ENCODE data around the gene CNTN4. TPM values are rescaled to one million over a fixed set of nuclear protein-coding genes. Genes with fewer than 3 reads are reported as not detected.

Gene CNTN4
- total and polyA plus RNA-seq, 2 of the 8 experiments (the other 6 are each of a cell fraction or from before 2014, with no cell fraction given), result 0.41 to 2.2 TPM

DNA sequence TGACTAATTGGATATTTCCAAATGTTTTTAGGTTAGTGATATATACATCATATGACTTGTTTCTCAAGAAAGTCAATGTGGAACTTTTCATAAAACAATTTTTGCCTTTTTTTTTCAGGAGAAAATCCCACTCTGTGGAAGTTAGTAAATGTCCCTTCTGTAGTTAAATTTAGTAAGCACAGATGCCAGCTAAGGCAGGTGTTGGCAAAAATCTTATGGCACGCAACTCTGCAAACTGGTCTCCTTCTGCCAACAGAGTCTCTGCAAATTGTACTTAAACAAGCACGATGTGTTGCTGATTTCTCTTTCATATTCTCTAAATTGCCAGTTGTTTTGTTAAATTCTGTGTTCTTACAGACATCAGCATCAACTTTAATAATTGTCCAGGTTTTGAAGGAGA, 777.7 kb downstream of the CNTN4 start (continued):
- TF ChIP-seq, protein P1, sequence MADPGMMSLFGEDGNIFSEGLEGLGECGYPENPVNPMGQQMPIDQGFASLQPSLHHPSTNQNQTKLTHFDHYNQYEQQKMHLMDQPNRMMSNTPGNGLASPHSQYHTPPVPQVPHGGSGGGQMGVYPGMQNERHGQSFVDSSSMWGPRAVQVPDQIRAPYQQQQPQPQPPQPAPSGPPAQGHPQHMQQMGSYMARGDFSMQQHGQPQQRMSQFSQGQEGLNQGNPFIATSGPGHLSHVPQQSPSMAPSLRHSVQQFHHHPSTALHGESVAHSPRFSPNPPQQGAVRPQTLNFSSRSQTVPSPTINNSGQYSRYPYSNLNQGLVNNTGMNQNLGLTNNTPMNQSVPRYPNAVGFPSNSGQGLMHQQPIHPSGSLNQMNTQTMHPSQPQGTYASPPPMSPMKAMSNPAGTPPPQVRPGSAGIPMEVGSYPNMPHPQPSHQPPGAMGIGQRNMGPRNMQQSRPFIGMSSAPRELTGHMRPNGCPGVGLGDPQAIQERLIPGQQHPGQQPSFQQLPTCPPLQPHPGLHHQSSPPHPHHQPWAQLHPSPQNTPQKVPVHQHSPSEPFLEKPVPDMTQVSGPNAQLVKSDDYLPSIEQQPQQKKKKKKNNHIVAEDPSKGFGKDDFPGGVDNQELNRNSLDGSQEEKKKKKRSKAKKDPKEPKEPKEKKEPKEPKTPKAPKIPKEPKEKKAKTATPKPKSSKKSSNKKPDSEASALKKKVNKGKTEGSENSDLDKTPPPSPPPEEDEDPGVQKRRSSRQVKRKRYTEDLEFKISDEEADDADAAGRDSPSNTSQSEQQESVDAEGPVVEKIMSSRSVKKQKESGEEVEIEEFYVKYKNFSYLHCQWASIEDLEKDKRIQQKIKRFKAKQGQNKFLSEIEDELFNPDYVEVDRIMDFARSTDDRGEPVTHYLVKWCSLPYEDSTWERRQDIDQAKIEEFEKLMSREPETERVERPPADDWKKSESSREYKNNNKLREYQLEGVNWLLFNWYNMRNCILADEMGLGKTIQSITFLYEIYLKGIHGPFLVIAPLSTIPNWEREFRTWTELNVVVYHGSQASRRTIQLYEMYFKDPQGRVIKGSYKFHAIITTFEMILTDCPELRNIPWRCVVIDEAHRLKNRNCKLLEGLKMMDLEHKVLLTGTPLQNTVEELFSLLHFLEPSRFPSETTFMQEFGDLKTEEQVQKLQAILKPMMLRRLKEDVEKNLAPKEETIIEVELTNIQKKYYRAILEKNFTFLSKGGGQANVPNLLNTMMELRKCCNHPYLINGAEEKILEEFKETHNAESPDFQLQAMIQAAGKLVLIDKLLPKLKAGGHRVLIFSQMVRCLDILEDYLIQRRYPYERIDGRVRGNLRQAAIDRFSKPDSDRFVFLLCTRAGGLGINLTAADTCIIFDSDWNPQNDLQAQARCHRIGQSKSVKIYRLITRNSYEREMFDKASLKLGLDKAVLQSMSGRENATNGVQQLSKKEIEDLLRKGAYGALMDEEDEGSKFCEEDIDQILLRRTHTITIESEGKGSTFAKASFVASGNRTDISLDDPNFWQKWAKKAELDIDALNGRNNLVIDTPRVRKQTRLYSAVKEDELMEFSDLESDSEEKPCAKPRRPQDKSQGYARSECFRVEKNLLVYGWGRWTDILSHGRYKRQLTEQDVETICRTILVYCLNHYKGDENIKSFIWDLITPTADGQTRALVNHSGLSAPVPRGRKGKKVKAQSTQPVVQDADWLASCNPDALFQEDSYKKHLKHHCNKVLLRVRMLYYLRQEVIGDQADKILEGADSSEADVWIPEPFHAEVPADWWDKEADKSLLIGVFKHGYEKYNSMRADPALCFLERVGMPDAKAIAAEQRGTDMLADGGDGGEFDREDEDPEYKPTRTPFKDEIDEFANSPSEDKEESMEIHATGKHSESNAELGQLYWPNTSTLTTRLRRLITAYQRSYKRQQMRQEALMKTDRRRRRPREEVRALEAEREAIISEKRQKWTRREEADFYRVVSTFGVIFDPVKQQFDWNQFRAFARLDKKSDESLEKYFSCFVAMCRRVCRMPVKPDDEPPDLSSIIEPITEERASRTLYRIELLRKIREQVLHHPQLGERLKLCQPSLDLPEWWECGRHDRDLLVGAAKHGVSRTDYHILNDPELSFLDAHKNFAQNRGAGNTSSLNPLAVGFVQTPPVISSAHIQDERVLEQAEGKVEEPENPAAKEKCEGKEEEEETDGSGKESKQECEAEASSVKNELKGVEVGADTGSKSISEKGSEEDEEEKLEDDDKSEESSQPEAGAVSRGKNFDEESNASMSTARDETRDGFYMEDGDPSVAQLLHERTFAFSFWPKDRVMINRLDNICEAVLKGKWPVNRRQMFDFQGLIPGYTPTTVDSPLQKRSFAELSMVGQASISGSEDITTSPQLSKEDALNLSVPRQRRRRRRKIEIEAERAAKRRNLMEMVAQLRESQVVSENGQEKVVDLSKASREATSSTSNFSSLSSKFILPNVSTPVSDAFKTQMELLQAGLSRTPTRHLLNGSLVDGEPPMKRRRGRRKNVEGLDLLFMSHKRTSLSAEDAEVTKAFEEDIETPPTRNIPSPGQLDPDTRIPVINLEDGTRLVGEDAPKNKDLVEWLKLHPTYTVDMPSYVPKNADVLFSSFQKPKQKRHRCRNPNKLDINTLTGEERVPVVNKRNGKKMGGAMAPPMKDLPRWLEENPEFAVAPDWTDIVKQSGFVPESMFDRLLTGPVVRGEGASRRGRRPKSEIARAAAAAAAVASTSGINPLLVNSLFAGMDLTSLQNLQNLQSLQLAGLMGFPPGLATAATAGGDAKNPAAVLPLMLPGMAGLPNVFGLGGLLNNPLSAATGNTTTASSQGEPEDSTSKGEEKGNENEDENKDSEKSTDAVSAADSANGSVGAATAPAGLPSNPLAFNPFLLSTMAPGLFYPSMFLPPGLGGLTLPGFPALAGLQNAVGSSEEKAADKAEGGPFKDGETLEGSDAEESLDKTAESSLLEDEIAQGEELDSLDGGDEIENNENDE (IDR thresholded peaks at IDR 0.05; ENCODE audit: insufficient replicate concordance, low read length), result no peak
- TF ChIP-seq BRCA1 (IDR thresholded peaks at IDR 0.05; ENCODE audit: low read depth, low read length) (no peak), POLR2A (IDR thresholded peaks at IDR 0.05; ENCODE audit: control extremely low read depth in 1 of 2, low read depth in 2 of 2, low read length in 2 of 2) (no peak), TEAD4 (IDR thresholded peaks at IDR 0.05; ENCODE audit: low read depth, low read length) (no peak), SP1 (IDR thresholded peaks at IDR 0.05; ENCODE audit: low read depth, low read length) (no peak), EZH2 (IDR thresholded peaks at IDR 0.05; ENCODE audit: low read depth, low read length, severe bottlenecking) (no peak), GTF2F1 (IDR thresholded peaks at IDR 0.05; ENCODE audit: borderline replicate concordance, low read depth, low read length) (no peak)
